GM12878 (cell line): Measurements from ENCODE around the gene TMEM272. TPM values are rescaled to one million over a fixed set of nuclear protein-coding genes. Genes with fewer than 3 reads are reported as not detected.

Experiments used
- ATAC-seq: fragments of 200-7000 bp; cut with Tn5 transposase; 3 replicates; pipeline ENCODE4 v1.9.1; 2020; ENCODE audit warnings: mild to moderate bottlenecking, moderate library complexity
- BruUV-seq: library from RNA; stranded (reverse); fragments of 400-500 nt; replicated peaks from 2 replicates; lab custom pipeline; 2021; lab: Mats Ljungman, UMichigan
- CTCF ChIA-PET: fragments of 300-600 bp; sonication (Branson Sonifier 250); formaldehyde crosslinking; extraction: SDS; loops from one replicate; lab custom pipeline; 2021; ENCODE audit warnings: inconsistent platforms; lab: Yijun Ruan, JAX
- POLR2A ChIA-PET: fragments of 350-600 bp; formaldehyde crosslinking; extraction: SDS; loops from one replicate; lab custom pipeline; 2021; ENCODE audit warnings: inconsistent platforms; lab: Charles Lee
- RAD21 ChIA-PET: fragments of 300-600 bp; sonication (Branson Sonifier 250); formaldehyde crosslinking; loops from one replicate; lab custom pipeline; 2023; ENCODE audit warnings: antibody characterized with exemption; ENCODE audit not compliant: unreplicated experiment; lab: Charles Lee
- SMC1A ChIA-PET: fragments of 300-600 bp; sonication (Branson Sonifier 250); formaldehyde crosslinking; loops from one replicate; lab custom pipeline; 2023; ENCODE audit not compliant: unreplicated experiment, uncharacterized antibody; lab: Charles Lee
- DNase-seq: peaks from one replicate; pipeline ENCODE4 v3.0.0-alpha.2; 2011; ENCODE audit warnings: low read depth, low spot score
- FAIRE-seq: peaks from 3 replicates; lab custom pipeline; 2011; peaks lifted over from hg19 to GRCh38; lab: Jason Lieb, UNC
- H2AFZ ChIP-seq: 2 replicates; pipeline ENCODE4 v1.6.0; 2011; ENCODE audit warnings: low read depth, low read length, control low read depth; ENCODE audit not compliant: control insufficient read depth
- H3K27ac ChIP-seq: 2 replicates; pipeline ENCODE4 v1.5.1; 2011; ENCODE audit warnings: control low read depth; ENCODE audit not compliant: control insufficient read depth, insufficient read depth
- H3K27me3 ChIP-seq, 2 experiments: replicated peaks in 1 of 2; 2 replicates each; pipeline versions ENCODE4 v1.6.0 to v1.6.1; 2011; ENCODE audit warnings: low read length in 1 of 2; ENCODE audit not compliant: control insufficient read depth in 2 of 2, insufficient read depth in 2 of 2
- H3K36me3 ChIP-seq, 2 experiments: 2 replicates each; pipeline ENCODE4 v1.5.1; 2011; ENCODE audit warnings: low read length in 1 of 2; ENCODE audit not compliant: control insufficient read depth in 2 of 2, insufficient read depth in 2 of 2
- H3K4me1 ChIP-seq: 2 replicates; pipeline ENCODE4 v1.6.1; 2011; ENCODE audit warnings: mild to moderate bottlenecking, low read length, moderate library complexity, mixed read lengths; ENCODE audit not compliant: control insufficient read depth, insufficient read depth
- H3K4me2 ChIP-seq: 2 replicates; pipeline ENCODE4 v1.6.0; 2011; ENCODE audit warnings: control low read depth; ENCODE audit not compliant: control insufficient read depth, insufficient read depth
- H3K4me3 ChIP-seq: fragments of 200-600 bp; sonication (generic); 2 replicates; pipeline ENCODE4 v1.5.1; 2016
- H3K79me2 ChIP-seq: 2 replicates; pipeline ENCODE4 v1.6.0; 2011; ENCODE audit warnings: low read length; ENCODE audit not compliant: control insufficient read depth, insufficient read depth
- H3K9ac ChIP-seq: 2 replicates; pipeline ENCODE4 v1.8.0; 2011; ENCODE audit warnings: low read length, control low read depth, mixed read lengths; ENCODE audit not compliant: control insufficient read depth, insufficient read depth
- H3K9me3 ChIP-seq: replicated peaks from 3 replicates; pipeline ENCODE4 v1.5.1; 2011; ENCODE audit warnings: mild to moderate bottlenecking, low read length; ENCODE audit not compliant: control insufficient read depth, insufficient read depth
- H4K20me1 ChIP-seq: 2 replicates; pipeline ENCODE4 v1.6.0; 2011; ENCODE audit not compliant: control insufficient read depth, insufficient read depth
- ATF3 ChIP-seq: IDR thresholded peaks from 2 replicates; pipeline ENCODE4 v1.6.1; 2011; ENCODE audit warnings: low read depth, mild to moderate bottlenecking, low read length, moderate library complexity, borderline replicate concordance; ENCODE audit errors: extremely low read depth
- BCL11A ChIP-seq: IDR thresholded peaks from 2 replicates; pipeline ENCODE4 v1.6.1; 2011; ENCODE audit warnings: low read depth, low read length
- CHD1 ChIP-seq: IDR thresholded peaks from 2 replicates; pipeline ENCODE4 v1.6.1; 2012; ENCODE audit warnings: low read depth, low read length, improper control_type of control experiment
- LARP7 ChIP-seq: fragments of 450-650 bp; IDR thresholded peaks from 2 replicates; pipeline ENCODE4 v1.6.1; 2017; ENCODE audit warnings: mild to moderate bottlenecking
- MEF2A ChIP-seq: IDR thresholded peaks from 2 replicates; pipeline ENCODE4 v1.6.1; 2011; ENCODE audit warnings: low read depth, mild to moderate bottlenecking, low read length, moderate library complexity; ENCODE audit not compliant: insufficient read depth
- SIX5 ChIP-seq: IDR thresholded peaks from 2 replicates; pipeline ENCODE4 v1.6.1; 2011; ENCODE audit warnings: mild to moderate bottlenecking, low read depth, low read length, moderate library complexity; ENCODE audit not compliant: severe bottlenecking
- SP1 ChIP-seq: IDR thresholded peaks from one replicate; pipeline ENCODE4 v1.6.1; 2011; ENCODE audit warnings: low read depth, low read length
- ZNF592 ChIP-seq: fragments of 450-650 bp; IDR thresholded peaks from 2 replicates; pipeline ENCODE4 v1.6.1; 2017; ENCODE audit warnings: mild to moderate bottlenecking, moderate library complexity
- ZNF687 ChIP-seq: fragments of 450-650 bp; IDR thresholded peaks from 2 replicates; pipeline ENCODE4 v1.6.1; 2017; ENCODE audit warnings: mild to moderate bottlenecking, moderate library complexity
- WGBS: methylation state at CpG from one replicate; pipeline ENCODE4 v1.1.6; 2016; ENCODE audit warnings: low lambda C conversion rate; ENCODE audit not compliant: insufficient replicate concordance, insufficient coverage; ENCODE audit errors: missing lambda C conversion rate; 5-methylcytosine and 5-hydroxymethylcytosine counted together
- in situ Hi-C: fragments of 300-500 bp; cut with MboI; formaldehyde crosslinking; loops from 9 replicates; pipeline ENCODE4 v1.14.3; 2018; ENCODE audit warnings: mixed read lengths
- intact Hi-C: fragments of 100-400 bp; cut with micrococcal nuclease; formaldehyde crosslinking; loops from one replicate; pipeline ENCODE4 v1.14.2; 2022; ENCODE audit not compliant: unreplicated experiment
- polyA plus RNA-seq, 11 experiments: library from polyadenylated mRNA; depleted of rRNA in 4 of 11; unstranded in 6 of 11; stranded (reverse) in 5 of 11; fragments of >200 nt; fragmentation: Nextera tagmentation in 4 of 11; fragmentation: Illumina TruSeq in 1 of 11; extraction: Ambion mirVana in 4 of 11; extraction: Trizol in 1 of 11; gene quantifications; 1 replicate in 1 of 11; 2 replicates in 10 of 11; pipeline versions ENCODE4 v1.2.1 to v1.2.3, GENCODE V29; 2011 to 2016; ENCODE audit warnings: inconsistent platforms in 2 of 11, missing spikeins in 2 of 11, low read depth in 1 of 11
- total RNA-seq, 4 experiments: library from RNA; depleted of rRNA in 3 of 4; stranded (reverse); fragments of >200 nt in 3 of 4; fragmentation: Illumina TruSeq in 1 of 4; extraction: Trizol in 1 of 4; gene quantifications; 2 replicates each; pipeline versions ENCODE4 v1.2.1 to v1.2.3, GENCODE V29; 2013 to 2021

The TMEM272 gene
- total and polyA plus RNA-seq, 10 of the 15 experiments (the other 5 are each of a cell fraction or from before 2014, with no cell fraction given) = 0.01 to 0.04 TPM; not detected in 8

DNA sequence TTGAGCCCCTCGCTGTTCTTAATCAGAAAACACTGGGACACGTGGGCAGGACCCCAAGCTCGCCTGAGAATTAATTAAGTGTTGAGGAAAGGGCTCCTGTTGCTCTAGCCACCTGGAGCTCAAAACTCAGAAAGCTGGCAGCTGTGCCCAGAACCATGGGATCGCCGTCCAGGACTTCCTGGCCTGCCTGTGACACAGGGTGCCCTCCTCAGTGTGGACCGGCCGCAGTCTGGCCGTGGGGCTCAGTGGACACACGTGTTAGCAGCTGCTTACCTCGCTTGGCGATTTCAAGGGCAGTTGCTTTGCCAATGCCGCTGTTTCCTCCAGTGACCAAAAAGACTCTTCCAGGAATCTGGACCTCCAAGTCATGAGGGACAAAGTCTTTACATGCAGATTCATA, 45.7 kb downstream of the TMEM272 start:
- ATAC-seq (no peak), FAIRE-seq (no peak), DNase-seq (no peak)
- POLR2A ChIA-PET = interaction anchor here (0.8 kb wide), 1 partner anchor 346 kb away, joined by 3 read pairs; the partner anchor contains the start of gene INTS6
- RAD21 ChIA-PET = interaction anchor here (0.5 to 10.2 kb wide), 12 partner anchors 14 to 674 kb away, joined by 3 to 104 read pairs (median 12); partner anchors contain the start of gene INTS6
- Histone ChIP-seq H3K4me2 (no peak overlapping the region), H3K36me3 (no peaks in the 10 kb centered on the region), H3K27ac (no peak overlapping the region), H2AFZ (no peak overlapping the region), H3K4me3 (no peak overlapping the region), H3K27me3 (no peaks in the 10 kb centered on the region), H3K4me1 (peaks cover 30% of the 10 kb centered on the region), H4K20me1 (no peaks in the 10 kb centered on the region), H3K9me3 (no peaks in the 10 kb centered on the region), H3K9ac (no peak overlapping the region), H3K79me2 (no peaks in the 10 kb centered on the region; the same call in 1 of the 2 replicates)
- CTCF ChIA-PET = interaction anchor here (0.7 to 8.9 kb wide), 14 partner anchors 15 to 674 kb away, joined by 3 to 152 read pairs (median 18); no protein-coding TSS in a partner anchor
- in situ Hi-C loops = loop anchor here (5.0 kb wide), 2 partner anchors 357 to 677 kb away; no protein-coding TSS in a partner anchor
- SMC1A ChIA-PET = interaction anchor here (0.9 to 7.2 kb wide), 12 partner anchors 19 to 675 kb away, joined by 3 to 71 read pairs (median 11); no protein-coding TSS in a partner anchor
- intact Hi-C loops = loop anchor here (2.0 to 5.0 kb wide), 2 partner anchors 512 to 674 kb away; no protein-coding TSS in a partner anchor
- WGBS = 76% methylated on average over 12 of the region's 12 CpGs
- BruUV-seq = no TSS peak
- TF ChIP-seq SIX5 (no peak), ZNF592 (no peak), ZNF687 (no peak), CHD1 (no peak), MEF2A (no peak), LARP7 (no peak), SP1 (no peak), ATF3 (no peak), BCL11A (no peak)
